Stimulated activated CD8-positive, alpha-beta memory T cell treated with anti-CD3 and anti-CD28 coated beads, Interleukin-7, amount 100 ng/mL, for 1 hour (primary cell): ENCODE measurements around the gene DNAJB6.

ENCODE experiments used
- DNase-seq, 2 donors: peaks; one replicate each; pipeline ENCODE4 v3.0.0-alpha.2; 2020; ENCODE audit warnings: low read depth in 2 of 2

DNAJB6 gene

DNA sequence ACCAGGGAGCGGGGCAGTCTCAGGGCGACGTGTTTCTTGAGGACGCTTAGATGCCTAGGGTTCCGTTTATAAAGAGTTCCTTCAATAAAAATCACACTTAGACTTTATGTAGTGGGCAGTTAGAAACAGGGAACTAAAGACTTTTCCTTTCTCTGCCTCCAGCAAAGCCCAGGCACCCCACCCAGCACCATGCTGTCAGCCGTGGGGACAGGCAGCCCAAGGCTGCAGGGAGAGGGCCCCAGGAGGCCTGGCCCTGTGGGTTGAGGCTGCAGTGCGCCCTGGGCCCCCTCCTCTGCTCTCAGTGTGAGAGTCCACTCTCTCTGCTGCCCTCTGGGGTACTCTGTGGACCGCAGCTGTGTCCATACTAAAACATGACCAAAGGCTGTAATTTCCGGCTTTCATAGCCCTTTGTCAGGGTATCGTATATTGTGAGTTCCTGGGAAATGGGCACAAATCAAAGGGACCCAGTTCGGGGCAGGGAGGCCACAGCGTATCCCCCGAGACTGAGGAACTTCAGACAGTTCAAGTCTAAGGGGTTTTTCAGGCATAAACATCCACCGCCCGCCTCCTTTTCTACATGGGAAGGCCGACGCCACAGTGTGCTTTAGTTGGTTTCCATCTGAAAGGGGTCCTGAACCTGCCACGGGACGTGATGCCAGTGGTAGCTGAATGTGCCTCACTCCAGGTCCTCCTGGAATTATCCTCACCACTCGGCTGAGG, 59.7 kb downstream of the DNAJB6 start:
- DNase-seq, result no peak

DNA sequence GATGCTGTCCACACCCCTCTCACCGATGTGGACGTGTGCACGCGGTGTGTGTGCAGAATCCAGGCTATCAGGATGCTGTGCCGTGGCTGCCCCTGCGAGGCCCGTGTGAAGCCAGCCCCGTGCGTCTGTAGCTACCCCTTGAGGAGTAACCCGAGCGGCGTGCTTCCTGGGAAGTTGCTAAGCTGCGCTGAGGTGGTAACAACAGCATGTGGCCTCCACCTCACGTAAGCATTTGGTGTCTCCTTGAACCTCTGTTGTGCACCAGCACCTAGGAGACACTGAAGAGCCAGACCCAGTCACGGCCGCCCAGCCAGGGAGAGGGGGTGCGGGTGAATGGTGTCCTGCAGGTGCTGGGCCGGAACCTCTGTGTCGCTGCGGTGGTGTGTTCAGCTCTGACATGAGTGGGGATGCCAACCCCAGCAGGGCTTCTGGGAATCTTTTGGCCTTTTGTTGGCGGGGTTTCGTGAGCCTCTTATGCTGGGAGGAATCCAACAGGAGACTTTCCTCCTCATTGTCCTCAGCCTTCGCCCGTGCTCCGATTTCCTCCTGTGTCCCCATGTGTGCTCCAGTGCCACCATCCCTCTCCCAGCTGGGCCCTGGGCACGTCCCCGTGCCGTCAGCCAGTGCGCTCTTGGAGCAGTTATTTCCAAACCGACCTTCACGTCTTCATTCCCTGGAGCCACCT, 60.4 kb downstream of the DNAJB6 start:
- no peak for DNase-seq

DNA sequence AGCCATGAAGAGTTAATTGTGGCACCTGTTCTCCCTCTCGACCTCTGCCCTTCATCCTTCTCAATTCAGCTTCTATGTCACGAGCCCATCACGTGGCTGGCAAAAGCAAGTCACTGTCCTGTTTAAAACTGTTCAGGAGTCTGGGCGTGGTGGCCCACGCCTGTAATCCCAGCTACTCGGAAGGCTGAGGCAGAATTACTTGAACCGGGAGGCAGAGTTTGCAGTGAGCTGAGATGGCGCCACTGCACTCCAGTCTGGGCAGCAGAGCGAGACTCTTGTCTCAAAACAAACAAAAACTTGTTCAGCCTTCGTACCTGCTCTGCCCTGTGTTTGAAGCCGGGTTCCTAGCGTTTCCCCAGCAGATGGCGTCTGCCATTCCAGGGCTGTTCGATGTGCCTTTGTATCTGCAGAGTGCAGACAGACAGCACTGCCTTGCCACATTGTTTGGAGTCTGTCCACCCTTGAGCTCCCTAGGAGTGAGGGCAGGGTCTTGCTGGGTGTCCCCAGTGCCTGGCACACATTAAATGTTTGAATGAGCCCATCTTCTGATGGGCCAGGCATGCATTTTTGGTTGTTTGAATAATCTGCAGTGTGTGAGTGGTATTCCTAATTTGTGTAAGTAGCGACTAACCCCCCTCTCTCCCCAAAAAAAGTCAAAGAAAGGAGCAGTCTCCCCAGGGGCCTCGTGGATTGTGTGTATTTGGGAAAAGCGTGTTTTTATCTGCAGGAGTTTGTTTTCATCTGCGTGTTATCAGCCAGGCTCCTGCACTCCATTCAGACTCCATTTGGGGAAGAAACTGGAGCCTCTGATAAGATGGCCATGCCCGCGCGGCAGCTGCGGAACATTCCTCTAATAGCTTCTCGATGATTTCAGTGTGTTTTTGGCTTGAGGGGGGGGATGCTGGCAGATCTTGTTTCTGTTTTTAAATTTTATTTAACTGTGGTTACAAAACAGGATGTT, 61.2 kb downstream of the DNAJB6 start:
- no peak for DNase-seq

DNA sequence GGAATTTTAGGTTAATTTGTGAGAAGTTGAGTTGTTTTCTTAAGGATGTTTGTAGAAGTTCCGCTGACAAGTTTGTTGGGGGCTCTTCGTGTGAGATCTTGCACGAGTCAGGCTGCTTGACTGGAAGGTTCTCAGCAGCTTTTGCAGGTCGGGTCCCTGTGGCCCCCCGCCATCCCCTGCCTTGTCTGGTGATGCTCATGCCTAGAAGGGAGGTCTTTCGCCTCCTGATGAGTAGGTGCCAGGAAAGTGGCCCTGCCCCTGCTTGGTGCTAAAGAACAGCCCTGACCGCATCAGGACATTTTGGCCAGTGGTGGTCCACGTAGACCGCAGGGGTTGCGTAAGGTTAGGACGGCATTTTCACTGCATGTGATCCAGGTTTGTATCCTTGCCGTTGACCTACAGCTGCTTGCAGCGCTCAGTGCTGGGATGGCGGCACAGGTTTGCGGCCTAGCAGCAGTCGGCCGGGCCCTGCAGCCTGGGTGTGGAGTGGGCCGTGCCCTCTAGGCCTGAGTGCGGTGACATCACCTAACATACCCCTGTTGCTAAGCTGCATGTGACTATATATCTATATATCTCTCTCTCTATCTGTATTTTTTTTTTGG, 62.4 kb downstream of the DNAJB6 start:
- DNase-seq, result no peak

DNA sequence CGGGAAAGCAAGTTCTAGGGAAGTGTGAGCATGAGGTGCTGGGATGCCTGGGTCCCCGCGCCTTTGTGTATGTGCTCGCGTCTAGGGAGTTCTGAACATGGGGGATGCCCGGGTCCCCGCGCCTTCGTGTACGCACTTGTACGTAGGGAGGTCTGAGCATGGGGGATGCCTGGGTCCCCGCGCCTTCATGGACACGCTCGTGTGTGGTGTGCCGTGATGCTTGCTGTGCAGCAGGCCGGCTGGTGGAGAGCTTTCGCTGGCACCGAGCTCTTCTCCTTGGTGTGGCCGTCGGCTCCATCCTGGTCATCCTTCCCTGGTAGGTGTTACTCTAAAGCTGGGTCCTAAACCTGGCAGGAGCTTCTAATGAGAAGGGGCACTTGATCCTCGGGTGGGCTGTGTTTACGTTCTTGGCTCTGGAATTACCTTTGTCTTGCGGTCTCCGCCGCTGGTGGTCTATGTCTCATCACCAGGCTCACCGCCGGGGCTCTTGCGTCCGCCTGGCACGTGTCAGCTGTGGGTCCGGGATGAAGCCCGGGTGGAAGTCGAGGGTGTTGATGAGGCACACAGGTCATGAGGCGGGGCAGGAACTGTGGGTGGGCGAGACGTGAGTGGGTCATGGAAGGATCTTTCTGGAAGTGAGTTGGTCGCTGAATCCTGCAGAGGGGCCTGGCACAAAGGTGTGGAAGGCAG, 63.5 kb downstream of the DNAJB6 start:
- DNase-seq, result no peak

DNA sequence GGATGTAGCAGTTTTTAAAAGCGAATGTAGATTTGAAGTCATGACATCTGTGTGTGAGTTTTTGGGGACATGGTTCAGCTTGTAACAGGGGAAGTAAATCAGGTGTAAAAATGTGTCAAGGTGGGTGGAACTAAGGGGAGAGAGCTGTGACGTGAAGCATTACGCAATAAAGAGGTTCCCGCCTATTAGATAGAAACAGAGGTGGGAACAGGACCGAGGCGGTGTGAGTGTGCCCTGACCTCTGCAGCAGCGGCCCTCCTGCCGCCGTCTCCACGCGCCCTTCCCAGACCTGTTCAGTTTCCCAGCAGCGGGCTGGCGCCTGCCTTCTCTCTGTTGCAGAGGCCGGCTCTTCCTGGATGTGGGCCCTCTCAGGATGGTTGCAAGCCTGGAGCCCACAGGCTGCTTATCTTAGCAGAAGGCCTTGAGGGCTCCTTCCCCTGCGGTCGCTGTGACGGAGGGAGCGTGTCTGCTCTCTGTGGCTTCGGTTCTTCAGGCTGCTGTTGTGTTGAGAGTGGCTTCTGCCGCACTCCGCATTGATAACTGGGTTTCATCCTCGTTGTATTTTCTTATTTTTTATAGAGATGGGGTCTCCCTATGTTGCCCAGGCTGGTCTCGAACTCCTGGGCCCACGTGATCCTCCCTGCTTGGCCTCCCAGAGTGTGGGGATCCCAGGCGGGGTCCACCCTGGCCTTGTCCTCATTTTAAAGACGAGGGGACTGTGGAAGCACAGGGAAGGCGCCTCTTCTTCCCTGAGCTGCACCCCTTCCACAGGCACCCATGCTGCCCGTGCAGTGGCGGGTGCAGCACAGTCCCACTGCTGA, 65.0 kb downstream of the DNAJB6 start:
- no peak for DNase-seq

DNA sequence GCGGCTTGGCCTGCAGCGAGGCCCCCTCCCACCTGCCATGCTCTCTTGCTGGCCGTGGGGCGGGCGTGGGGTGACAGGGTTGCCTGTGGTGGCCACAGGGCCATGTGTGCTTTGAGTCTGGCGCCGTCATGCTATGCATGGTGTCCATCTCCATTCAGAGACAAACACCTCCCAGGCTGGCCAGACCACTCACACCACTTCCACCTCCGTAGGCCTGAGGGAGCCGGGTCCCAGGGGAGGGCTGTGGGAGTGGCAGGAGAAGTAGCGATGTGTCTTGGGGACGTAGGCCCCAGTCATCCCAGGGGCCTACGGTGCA, 65.5 kb downstream of the DNAJB6 start:
- no peak for DNase-seq

DNA sequence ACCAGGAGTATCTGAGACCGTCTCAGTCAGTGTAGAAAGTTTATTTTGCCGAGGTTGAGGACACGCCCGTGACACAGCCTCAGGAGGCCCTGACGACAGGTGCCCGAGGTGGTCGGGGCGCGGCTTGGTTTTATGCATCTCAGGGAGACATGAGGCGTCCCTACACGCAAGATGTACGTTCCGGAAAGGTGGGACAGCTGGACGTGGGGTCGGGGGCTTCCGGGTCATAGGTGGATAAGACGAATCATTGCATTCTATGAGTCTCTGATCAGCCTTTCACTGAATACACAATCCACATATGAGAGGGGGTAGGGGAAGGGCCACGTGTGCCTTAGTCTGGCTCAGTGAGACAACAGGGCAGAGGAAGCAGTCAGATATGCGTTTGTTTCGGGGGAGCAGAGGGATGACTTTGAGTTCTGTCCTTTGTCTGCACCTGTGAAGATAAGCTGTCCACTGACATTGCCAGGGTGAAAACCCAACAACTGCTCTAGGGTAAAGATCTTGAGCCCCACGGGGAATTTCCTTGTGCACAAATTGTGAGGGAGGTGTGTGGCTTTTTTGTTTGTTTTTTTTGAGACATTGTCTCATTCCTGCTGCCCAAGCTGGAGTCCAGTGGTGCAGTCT, 66.2 kb downstream of the DNAJB6 start:
- DNase-seq, result no peak

DNA sequence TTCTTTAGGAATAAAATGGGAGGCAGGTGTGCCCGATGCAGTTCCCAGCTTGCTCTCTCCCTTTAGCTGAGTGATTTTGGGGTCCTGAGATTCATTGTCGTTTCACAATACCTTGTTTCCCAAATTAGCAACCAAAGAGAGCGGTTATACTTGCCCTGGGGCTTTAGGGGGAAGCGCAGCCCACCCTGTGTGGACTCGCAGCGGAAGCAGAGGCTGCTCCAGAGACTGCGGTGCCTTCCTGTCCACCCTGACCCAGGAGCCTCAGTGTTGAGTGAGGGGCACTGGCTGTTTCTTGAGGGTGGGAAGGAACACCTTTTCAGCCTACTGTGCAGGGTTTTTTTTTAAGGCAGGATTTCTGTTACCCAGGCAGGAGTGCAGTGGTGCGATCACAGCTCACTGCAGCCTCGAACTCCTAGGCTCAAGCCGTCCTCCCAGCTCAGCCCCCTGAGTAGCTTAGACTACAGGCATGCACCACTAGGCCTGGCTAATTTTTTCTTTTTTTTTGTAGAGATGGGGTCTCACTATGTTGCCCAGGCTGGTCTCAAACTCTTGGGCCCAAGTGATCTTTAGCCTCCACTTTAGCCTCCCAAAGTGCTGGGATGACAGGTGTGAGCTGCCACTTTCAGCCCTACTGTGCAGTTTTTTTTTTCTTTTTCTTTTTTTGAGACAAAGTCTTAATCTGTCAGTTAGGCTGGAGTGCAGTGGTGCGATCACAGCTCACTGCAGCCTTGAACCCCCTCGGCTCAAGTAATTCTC, 67.0 kb downstream of the DNAJB6 start:
- DNase-seq, result no peak

DNA sequence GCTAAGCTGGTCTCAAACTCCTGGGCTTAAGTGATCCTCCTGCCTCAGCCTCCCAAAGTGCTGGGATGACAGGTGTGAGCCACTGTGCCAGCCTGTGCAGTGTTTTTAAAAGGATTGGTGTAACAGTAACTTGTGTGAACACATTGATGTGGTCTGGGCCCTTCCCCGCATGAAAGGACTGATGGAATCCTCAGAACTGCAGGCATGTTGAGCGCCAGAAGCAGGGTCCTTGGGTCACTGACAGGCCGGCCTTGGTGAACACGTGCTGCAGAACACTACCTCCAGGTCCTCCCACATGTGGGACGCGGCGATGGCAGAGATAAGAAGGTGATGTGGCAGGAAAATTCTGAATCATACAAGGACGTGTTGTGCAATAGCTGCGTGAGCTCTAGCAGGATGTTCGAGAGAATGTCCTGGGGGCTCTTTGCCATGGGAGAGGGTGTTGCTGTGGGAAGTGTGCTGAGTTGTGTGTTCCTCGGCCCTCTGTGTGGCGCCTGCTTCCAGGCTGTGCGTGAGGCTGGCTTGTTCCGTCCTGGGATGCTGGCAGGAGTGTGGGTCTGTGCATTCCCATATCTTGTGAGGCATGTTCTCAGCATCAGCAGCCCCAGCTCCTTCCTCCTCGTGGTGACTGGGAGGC, 68.2 kb downstream of the DNAJB6 start:
- no peak for DNase-seq

DNA sequence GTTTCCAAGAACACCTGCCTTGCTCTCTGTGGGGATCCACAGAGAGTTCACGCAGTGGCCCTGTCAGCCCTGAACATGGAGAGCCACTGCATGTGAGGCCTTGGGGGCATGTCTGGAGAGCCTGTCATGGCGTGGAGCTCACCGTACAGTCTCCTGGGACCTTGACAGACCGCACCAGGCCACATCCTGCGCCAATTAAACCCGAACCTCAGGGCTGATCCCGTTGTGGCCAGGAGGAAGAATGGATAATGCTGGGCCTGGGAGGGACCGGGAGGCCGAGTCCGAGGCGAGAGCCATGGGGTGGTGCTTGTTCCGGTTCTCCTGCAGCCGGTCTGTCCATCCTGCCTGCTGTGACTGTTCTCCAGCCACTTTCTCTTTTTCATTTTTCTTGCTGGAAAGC, 68.7 kb downstream of the DNAJB6 start:
- no peak for DNase-seq

DNA sequence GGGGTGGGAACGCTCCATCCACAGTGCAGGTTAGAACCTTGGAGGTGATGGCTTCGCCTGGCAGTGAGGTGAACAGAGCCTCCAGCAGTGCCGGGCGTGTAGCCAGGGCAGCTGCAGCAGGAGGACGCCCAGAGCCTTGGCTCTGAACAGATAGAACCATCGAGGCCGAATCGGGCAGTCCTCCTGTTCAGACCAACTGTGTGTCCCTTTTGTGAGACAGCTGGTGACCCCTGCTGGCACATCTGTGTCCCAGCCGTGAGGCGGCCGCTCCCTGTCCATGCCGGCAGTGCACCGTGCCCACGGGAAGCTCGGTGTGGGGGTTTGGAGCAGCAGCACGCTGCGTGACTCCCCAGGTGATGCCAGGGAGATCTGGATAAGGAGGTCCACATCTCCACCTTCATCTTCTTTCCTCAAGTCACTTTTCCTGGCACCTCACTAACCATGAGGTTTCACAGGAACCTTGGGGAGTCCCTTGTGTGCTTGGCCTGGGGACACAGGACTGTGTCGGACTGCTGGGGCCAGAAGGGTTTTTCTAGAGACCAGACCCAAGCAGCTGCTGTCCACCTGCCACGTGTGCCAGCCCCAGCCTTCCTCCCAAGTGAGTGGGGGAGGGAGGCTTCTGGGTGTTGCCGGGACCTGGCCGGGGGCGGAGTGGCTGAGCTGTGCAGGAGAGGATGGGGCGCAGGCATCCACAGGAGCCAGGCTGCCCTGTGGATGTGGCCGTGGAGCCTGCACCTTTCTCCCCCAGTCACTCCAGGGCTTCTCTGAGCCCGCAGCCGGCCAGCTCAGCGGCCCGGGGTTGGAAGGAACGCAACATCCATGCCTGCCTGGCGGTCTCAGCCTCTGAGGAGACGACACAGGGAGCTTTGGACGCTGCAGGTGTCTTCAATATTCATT, 69.4 kb downstream of the DNAJB6 start:
- DNase-seq, result no peak

DNA sequence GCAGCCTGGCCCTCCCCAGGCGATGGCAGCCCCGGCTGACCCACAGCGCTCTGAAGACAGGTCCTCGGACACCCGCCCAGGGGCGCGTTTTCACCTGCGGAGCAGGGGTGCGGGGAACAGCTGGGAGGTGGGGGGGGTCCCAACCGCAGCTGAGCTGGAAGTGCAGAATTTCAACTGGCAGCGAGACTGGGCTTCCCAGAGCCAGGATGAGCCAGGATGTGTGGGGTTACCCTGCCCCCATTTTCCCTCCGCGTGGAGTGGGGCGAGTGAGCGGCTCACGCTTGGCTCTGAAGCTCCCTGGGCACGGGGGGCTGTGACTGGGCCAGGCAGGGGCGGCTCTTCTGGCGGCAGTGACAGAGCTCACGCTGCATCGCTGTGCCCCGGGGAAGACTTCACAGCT, 70.2 kb downstream of the DNAJB6 start:
- no peak for DNase-seq

DNA sequence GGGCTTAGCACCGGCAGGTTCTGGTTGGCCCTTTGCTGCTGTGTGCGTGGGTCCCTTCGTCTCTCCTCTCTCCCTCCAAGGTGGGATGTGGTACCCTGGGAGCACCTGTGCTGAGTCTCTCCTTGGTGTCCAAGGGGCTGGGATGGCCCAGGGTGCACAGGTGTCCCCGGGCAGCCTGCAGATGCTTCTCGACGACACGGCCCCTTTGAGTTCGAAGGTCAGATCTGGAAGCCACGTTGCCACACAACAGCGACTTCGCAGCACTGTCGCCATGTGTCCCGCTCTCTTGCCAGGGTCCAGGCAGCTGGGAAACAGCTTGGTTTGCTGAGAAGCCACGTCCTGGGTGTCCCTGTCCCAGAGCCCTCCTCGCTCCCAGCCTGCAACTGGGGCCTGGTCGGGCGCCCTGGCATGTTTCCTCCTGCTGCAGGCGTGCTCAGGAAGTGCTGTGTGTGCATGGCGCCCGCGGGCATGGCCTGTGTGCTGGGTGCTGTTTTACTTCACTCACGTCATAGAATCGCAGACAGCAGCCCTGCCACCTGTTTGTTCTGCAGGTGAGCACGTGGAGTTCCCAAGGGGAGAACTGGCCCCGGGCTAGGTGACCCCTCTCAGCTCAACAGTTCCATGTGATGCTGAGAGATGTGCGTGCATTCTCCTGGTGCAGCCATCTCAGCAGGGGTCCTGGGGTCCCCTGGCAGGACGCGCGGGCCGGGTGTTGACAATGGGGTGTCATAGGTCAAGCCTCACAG, 70.9 kb downstream of the DNAJB6 start:
- no peak for DNase-seq

DNA sequence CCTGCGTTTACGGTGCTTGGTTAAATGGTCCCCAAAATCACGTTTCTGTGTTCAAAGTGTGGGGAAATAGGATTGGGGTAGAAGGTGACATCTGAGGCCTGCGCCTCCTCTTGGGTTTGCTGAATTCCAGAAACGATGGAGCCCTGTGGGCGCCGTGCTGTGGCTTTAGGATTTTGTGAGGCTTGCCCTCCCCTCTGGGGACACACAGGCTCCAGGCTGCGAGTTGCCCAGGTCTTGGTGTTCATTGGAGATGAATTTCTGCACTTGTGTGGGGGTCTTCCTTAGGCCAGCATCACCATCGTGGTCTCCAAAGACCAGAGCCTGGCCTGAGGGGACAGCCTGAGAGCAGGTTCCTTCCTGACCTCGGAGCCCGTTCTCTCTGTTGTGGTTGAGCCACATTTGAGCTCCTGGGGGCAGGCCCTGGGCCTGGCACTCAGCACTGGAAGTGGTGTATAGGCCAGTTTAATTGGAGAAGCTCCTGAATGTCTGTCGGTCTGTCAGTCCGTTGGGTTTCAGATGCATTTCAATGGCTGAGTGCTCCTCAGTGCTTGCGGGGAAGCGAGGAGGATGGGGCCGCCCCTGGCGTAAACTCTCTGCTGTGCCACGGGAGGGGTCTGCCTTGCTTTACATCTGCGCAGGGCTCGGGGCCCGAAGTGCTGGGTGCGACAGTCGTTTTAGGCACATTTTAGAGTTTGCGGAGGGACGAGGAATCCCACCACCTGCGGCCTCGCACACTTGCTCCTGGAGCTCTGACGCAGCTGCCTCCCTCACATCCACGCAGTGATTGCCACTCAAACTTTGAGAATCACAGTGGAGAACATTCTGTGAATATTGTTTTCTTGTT, 71.7 kb downstream of the DNAJB6 start:
- no peak for DNase-seq

DNA sequence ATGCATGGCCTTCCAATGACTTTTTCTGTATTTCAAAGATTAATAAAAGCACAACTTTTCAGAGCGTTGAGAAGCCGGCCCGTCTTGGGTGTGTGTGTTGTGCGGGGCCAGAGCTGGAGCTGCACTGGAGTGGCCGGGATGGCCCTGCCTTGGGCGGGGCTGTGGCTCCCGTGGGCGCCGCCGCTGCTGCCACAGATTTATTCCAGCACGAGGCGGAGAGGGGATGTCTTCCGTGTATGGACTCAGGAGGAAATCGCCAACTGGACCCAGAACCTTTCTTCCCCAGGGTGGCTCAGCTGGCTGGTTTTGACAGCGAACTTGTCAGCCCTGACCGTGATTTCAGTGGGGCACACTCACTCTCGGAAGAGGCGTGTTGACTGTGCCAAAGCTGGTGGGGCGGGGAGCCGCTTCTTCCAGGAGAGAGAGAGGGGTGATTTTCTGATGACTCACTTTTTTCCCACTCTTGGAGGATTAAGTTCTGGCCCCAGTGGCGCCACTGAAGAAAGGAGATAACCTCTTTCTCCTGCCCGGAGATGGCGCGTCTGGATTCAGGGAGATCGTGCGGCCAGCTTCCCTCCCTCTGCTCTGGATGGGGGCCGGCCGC, 72.4 kb downstream of the DNAJB6 start:
- DNase-seq, result no peak
